ENCODE measurements around the gene RARA.

RARA gene

DNA sequence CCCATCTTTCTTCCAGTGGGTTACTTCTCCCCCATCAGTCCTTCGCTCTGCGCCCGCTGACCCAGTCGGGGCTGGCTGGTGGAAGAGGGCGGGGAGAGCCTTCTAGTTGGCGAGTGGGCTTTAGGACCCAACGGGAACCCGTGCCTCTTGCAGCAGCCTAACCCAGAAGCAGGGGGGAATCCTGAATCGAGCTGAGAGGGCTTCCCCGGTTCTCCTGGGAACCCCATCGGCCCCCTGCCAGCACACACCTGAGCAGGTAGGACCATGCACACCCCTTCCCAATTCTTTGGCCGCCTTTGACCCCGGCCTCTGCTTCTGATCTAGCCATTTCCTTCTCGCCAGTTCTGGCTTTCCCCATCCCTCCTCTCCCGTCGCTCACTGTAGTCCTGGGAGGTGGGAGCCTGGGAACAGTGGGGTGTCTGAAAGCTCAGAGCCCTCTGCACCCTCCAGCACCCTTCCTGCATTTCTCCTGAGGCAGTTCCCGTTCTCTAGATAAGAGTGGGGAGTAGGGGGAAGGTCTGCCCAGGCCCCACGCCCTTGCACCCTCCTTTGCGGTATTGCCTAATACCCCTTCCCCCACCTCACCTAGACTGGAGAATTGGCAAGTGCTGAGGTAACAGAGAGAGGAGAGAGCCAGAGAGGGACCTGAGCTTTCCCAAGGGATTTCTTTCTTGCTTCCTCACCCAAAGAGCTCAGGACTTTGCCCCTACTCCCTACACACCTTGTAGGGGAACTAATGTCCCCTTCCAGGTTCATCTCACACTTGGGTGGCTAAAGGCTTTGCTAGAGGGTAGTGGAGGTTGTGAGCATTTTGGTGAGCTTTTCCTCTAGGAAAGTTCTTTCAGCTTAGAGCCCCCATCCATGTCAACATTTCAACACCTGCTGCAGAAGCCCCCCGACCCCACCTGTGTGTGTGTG lies at the start of gene RARA:
Gene RARA (plus strand): TSS at position 150 of the 918 bp plus-strand sequence. CDS start 22,039 bp downstream, outside the sequence.
- DNase-seq (ENCODE audit: low read depth in 2 of 2): no peak

GRCh38 chr17:40259505-40259904 lies 49.5 kb upstream of the RARA start:
- DNase-seq (ENCODE audit: low read depth in 2 of 2): no peak

- DNase-seq (ENCODE audit: low read depth in 2 of 2): no peak
Observed at GRCh38 chr17:40260528-40260927, 48.5 kb upstream of the RARA start.

- DNase-seq (ENCODE audit: low read depth in 2 of 2): no peak
Observed at GRCh38 chr17:40264458-40265185, 44.4 kb upstream of the RARA start.

GRCh38 chr17:40265337-40265736 lies 43.6 kb upstream of the RARA start:
- DNase-seq (ENCODE audit: low read depth in 2 of 2): no peak

GRCh38 chr17:40266882-40267281 lies 42.1 kb upstream of the RARA start:
- no peak for DNase-seq (ENCODE audit: low read depth in 2 of 2)

DNA sequence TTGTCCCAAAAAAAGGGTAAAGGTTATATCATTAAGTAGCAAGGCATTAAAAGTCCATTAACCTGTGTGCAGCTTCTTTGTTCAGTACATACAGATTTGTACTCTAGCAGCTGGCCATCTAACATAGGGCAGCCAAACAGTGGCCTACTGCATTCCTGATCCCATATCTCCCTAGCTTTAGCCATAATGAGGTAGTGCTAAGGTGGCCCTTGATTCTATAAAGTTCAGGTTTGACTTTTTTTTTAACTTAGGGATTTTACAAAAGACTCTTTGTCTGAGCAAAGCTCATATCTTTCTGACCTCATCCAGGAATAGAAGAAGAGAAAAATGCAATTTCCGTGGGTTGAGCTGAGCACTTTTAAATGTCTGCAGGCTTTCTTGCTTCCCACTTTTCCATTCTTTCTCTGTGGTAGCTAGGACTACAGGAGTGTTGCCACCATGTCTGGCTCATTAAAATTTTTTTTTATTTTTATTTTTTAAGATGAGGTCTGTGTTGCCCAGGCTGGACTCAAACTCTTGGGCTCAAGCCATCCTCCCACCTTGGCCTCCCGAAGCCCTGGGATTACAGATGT lies 40.8 kb upstream of the RARA start:
- DNase-seq (ENCODE audit: low read depth in 2 of 2): no peak

DNA sequence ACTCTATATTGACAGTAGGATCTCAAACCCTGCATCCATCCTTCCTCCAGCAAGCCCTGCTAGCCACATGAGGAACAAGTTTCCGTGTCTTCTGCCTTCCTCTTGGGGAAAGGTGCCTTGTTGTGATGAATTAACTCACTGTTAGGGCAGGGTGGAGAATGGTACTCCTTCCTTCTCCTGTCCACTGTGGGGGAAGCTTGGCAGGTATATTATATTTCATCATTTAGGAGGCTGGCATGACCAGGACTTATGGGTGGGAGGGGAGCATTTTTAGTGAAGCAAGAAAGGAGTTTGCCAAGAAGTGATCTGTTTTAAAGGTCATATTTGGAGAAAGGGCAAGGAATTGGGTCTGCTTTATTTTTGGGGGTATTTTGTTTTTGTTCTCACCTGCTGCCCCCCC lies 30.6 kb upstream of the RARA start:
- no peak for DNase-seq (ENCODE audit: low read depth in 2 of 2)

DNA sequence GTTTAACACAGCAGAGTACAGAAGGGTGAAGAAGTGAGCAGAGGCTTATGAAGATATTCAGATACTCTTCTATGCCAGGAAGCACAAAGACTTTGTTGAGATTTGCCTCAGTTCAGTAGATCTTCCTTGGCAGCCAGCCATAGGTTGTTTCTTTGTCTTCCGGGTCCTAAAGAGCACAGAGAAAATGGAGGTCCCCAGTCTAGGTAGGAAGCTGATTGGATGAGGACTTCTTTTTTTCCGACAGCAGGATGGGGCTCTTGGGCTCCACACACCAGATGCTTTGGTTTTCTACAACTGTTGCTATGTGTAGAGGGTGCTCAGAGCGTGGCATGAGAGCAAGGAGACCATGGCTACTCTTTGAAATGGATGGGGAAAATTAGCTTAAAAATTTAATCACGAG lies 29.6 kb upstream of the RARA start:
- DNase-seq (ENCODE audit: low read depth in 2 of 2): no peak

- DNase-seq (ENCODE audit: low read depth in 2 of 2): no peak
Observed at GRCh38 chr17:40281663-40282062, 27.3 kb upstream of the RARA start.

GRCh38 chr17:40283662-40284061 lies 25.3 kb upstream of the RARA start:
- DNase-seq (ENCODE audit: low read depth in 2 of 2): no peak

DNA sequence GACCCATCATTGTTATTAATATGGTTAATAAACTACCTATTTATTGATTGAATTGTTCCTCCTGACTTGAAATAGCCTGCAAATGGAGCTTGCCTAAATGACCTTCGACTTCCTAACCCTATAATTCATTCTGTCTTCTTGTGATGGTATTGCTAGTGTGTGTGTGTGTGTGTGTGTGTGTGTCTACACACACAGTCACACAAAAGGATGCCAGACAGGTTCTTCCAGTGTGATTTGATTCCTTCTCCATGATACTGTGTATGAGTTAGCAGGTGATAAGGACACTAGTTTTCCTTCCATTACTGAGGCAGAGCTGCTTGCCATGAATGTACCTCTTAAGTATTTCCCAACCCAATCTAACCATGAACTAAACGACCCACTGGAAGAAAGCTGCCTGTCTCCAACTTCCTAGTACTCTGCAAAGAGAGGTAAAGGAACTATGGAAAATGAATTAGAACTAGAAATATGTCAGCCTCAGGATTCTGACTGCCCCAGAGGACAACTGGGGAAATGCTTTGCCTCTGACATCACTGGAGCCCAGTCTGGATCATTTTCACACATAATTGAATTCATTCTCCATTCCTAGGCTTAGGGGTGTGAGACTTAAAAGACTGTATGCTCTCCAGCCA lies 24.8 kb upstream of the RARA start:
- DNase-seq (ENCODE audit: low read depth in 2 of 2): no peak

DNA sequence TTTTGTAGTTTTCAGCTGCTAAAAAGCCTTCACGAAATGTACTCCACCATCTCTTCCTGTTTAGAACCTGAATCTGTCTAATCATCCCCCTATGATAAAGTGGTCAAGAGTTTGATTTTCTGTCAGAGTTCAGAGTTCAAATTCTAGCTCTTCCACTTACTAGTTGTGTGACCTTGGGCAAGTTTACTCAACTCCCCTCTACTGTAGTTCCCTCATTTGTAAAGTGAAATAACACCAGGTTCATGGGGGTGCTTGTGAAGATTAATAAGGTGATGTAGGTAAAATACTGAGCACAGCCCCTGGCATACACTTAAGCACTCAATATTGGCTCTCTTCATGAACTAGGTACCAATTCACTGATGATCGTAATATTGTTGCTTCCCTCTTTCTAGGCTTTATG lies 22.5 kb upstream of the RARA start:
- no peak for DNase-seq (ENCODE audit: low read depth in 2 of 2)

DNA sequence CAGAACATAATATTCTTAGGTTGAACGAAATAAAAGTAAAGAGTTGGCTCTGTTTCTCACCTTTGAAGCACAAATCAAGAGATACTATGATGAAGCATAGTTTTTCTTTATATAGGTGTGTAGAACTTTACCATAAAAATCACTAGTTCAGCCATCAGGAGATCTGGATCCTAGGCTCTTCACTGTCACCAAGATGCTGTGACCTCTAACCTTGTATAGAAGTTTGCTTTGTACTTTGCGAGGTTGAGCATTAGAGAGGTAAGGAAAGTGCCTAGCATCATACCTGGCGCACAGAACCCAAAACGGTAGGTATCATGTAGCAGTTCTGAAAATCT lies 21.9 kb upstream of the RARA start:
- DNase-seq (ENCODE audit: low read depth in 2 of 2): no peak

- peak; percentile 96 to 98 for DNase-seq (ENCODE audit: low read depth in 2 of 2)
Observed at GRCh38 chr17:40287494-40288369, 21.2 kb upstream of the RARA start, which contains the start of gene CDC6. Gene CDC6 (plus strand): TSS chr17:40287879. CDS start chr17:40289421, 1,542 bp downstream.

DNA sequence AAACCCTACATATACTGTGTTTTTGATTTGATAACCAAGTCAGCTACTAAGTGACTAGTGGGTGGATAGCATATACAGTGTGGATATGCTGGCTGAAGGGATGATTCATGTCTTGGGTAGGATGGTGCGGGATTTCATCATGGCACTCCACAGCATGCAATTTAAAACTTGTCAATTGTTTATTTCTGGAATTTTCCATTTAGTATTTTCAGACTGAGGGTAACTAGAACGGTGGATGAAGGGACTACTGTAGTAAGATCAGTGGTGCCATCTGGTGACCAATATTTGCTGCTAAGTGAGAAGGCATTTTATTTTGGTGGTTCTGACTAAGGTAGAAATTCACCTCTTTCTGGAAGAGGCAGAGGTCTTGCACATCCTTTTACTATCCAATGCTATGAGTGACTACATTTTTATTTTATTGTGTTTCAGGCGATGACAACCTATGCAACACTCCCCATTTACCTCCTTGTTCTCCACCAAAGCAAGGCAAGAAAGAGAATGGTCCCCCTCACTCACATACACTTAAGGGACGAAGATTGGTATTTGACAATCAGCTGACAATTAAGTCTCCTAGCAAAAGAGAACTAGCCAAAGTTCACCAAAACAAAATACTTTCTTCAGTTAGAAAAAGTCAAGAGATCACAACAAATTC lies 18.2 kb upstream of the RARA start:
- DNase-seq (ENCODE audit: low read depth in 2 of 2): no peak

DNA sequence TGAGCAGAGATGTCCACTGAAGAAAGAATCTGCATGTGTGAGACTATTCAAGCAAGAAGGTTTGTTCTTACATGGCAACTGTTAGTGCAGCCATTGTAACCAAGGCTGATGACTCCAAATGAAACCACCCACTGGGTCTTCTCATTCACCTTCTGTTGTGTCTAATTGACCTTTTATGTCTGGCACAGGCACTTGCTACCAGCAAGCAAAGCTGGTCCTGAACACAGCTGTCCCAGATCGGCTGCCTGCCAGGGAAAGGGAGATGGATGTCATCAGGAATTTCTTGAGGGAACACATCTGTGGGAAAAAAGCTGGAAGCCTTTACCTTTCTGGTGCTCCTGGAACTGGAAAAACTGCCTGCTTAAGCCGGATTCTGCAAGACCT lies 17.7 kb upstream of the RARA start:
- no peak for DNase-seq (ENCODE audit: low read depth in 2 of 2)

DNA sequence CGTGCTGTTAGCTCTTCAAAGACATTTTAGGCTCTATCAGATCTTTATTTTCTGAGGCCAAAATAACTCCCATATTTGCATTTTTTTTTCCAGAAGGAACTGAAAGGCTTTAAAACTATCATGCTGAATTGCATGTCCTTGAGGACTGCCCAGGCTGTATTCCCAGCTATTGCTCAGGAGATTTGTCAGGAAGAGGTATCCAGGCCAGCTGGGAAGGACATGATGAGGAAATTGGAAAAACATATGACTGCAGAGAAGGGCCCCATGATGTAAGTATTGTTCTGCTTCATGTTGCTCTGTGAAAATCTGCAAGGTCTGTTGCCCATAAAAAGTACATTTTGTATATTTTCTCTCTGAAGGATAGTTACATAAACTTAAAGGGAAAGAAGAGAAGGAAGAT lies 15.6 kb upstream of the RARA start:
- no peak for DNase-seq (ENCODE audit: low read depth in 2 of 2)

GRCh38 chr17:40295488-40296436 lies 13.2 kb upstream of the RARA start:
- DNase-seq (ENCODE audit: low read depth in 2 of 2): no peak

GRCh38 chr17:40297511-40297910 lies 11.5 kb upstream of the RARA start:
- DNase-seq (ENCODE audit: low read depth in 2 of 2): no peak

Measured in stimulated activated CD4-positive, alpha-beta T cell treated with anti-CD3 and anti-CD28 coated beads, Interleukin-12 subunit alpha, Interleukin-12 subunit beta, amount 100 ng/mL, for 24 hours (primary cell).